HG03457 (cell line): ENCODE data around the gene PITX1.
"Not testable (repeated sequence)": the region's sequence is repeated elsewhere in the genome, so short reads cannot be mapped to it uniquely, and the experiment has no call there.

ENCODE experiments used
- ATAC-seq: cut with Tn5 transposase; IDR thresholded peaks from one replicate; pipeline ENCODE4 v1.9.1; 2021; ENCODE audit warnings: moderate number of reproducible peaks; ENCODE audit not compliant: unreplicated experiment

PITX1 gene

GRCh38 chr5:135033901-135034235 is at the start of gene PITX1:
TSS of gene PITX1 (minus strand) at chr5:135034228. CDS start at chr5:135033881, 347 bp downstream.
- no peak for ATAC-seq

GRCh38 chr5:135083334-135083733 is 49.3 kb upstream of the PITX1 start:
- ATAC-seq, result not testable (repeated sequence)

- ATAC-seq, result no peak
Observed at GRCh38 chr5:135081240-135081639, 47.2 kb upstream of the PITX1 start.

GRCh38 chr5:135079760-135080159 is 45.7 kb upstream of the PITX1 start:
- ATAC-seq, result no peak

GRCh38 chr5:135079099-135079681 is 45.2 kb upstream of the PITX1 start:
- no peak for ATAC-seq

GRCh38 chr5:135076801-135077200 is 42.8 kb upstream of the PITX1 start:
- ATAC-seq, result no peak

- ATAC-seq, result no peak
Observed at GRCh38 chr5:135076051-135076491, 42.0 kb upstream of the PITX1 start.

GRCh38 chr5:135075621-135076020 is 41.6 kb upstream of the PITX1 start:
- no peak for ATAC-seq

- no peak for ATAC-seq
Observed at GRCh38 chr5:135073761-135074345, 39.8 kb upstream of the PITX1 start.

- ATAC-seq, result no peak
Observed at GRCh38 chr5:135072387-135073281, 38.6 kb upstream of the PITX1 start.

GRCh38 chr5:135071311-135071710 is 37.3 kb upstream of the PITX1 start:
- no peak for ATAC-seq

- ATAC-seq, result no peak
Observed at GRCh38 chr5:135069895-135070657, 36.0 kb upstream of the PITX1 start.

GRCh38 chr5:135069016-135069770 is 35.2 kb upstream of the PITX1 start:
- no peak for ATAC-seq

GRCh38 chr5:135067587-135067986 is 33.6 kb upstream of the PITX1 start:
- ATAC-seq, result no peak

- no peak for ATAC-seq
Observed at GRCh38 chr5:135066781-135067180, 32.8 kb upstream of the PITX1 start.

GRCh38 chr5:135065306-135066265 is 31.6 kb upstream of the PITX1 start:
- no peak for ATAC-seq

GRCh38 chr5:135064235-135064570 is 30.2 kb upstream of the PITX1 start:
- ATAC-seq, result no peak

GRCh38 chr5:135063511-135064234 is 29.6 kb upstream of the PITX1 start:
- no peak for ATAC-seq

- ATAC-seq, result no peak
Observed at GRCh38 chr5:135063056-135063445, 29.0 kb upstream of the PITX1 start.
